ENCODE measurements around the gene GSG1L2. TPM values are rescaled to one million over a fixed set of nuclear protein-coding genes. Genes with fewer than 3 reads are reported as not detected.

The GSG1L2 gene
- total and polyA plus RNA-seq, 2 of the 13 experiments (the other 11 are each of a cell fraction or from before 2014, with no cell fraction given) = not detected

GRCh38 chr17:9810100-9810949, 11.6 kb downstream of the GSG1L2 start:
- in situ Hi-C loops (cut with HindIII; ENCODE audit: extremely low pct_ligation_motif_present, low pct_unique_long_range_greater_than_20kb) (no loop called here), intact Hi-C loops (cut with micrococcal nuclease; ENCODE audit: unreplicated experiment) (no loop called here)
- Histone ChIP-seq H3K4me2 (ENCODE audit: low read depth, low read length) (no peak overlapping the region), H3K79me2 (ENCODE audit: insufficient read depth, low read length) (no peaks in the 10 kb centered on the region), H3K27ac (ENCODE audit: extremely low read length, insufficient read depth, low read length) (no peak overlapping the region), H3K27me3 (ENCODE audit: control insufficient read depth in 1 of 2, insufficient read depth in 2 of 2, low read length in 2 of 2) (peaks cover 0 to 14% of the 10 kb centered on the region in 2 experiments; a peak in 2 of 5 replicates), H3K36me3 (replicated peaks in 1 of 2; ENCODE audit: control insufficient read depth in 1 of 2, insufficient read depth in 2 of 2, low read length in 2 of 2) (no peaks in the 10 kb centered on the region), H3K4me3 (replicated peaks in 1 of 3; ENCODE audit: insufficient read depth in 1 of 3, low read depth in 2 of 3, low read length in 3 of 3) (no peak overlapping the region), H4K20me1 (ENCODE audit: insufficient read depth, low read length) (no peaks in the 10 kb centered on the region), H3K4me1 (ENCODE audit: insufficient read depth, low read length) (no peaks in the 10 kb centered on the region), H3K9ac (ENCODE audit: insufficient read depth, low read depth, low read length) (no peak overlapping the region), H2AFZ (ENCODE audit: low read length) (no peak overlapping the region), H3K9me3 (ENCODE audit: low read length) (no peaks in the 10 kb centered on the region)
- CTCF ChIA-PET (ENCODE audit: low intra/inter-chr PET ratio, low total read pairs) = no interaction called here
- DNase-seq (ENCODE audit: low spot score) = no peak
- POLR2A ChIA-PET = no interaction called here
- BruUV-seq (replicated peaks) = no TSS peak
- FAIRE-seq = no peak
- no peak for ATAC-seq
- no peak for TF ChIP-seq ZNF430 (CRISPR knock-in tag; IDR thresholded peaks at IDR 0.05)
- TF ChIP-seq TP53 (CRISPR knock-in tag; conservative IDR thresholded peaks at IDR 0.05) = no peak
- no peak for TF ChIP-seq SCMH1 (CRISPR knock-in tag; IDR thresholded peaks at IDR 0.05; ENCODE audit: borderline replicate concordance)
- WGBS (ENCODE audit: low lambda C conversion rate) = 20% methylated on average over 3 of the region's 4 CpGs

- H3K79me2 ChIP-seq (ENCODE audit: insufficient read depth, low read length) = no peaks in the 10 kb centered on the region
- no TSS peak for BruUV-seq (replicated peaks)
- no peak for FAIRE-seq
These were observed 12.5 kb downstream of the GSG1L2 start for GRCh38 chr17:9809409-9809808.

More at GRCh38 chr17:9809409-9809808, 12.5 kb downstream of the GSG1L2 start:
- Histone ChIP-seq H2AFZ (ENCODE audit: low read length) (no peak overlapping the region), H3K4me1 (ENCODE audit: insufficient read depth, low read length) (no peaks in the 10 kb centered on the region), H3K27me3 (ENCODE audit: control insufficient read depth in 1 of 2, insufficient read depth in 2 of 2, low read length in 2 of 2) (peaks cover 0 to 14% of the 10 kb centered on the region in 2 experiments; a peak in 2 of 5 replicates), H3K4me2 (ENCODE audit: low read depth, low read length) (no peak overlapping the region), H4K20me1 (ENCODE audit: insufficient read depth, low read length) (no peaks in the 10 kb centered on the region), H3K9ac (ENCODE audit: insufficient read depth, low read depth, low read length) (no peak overlapping the region), H3K27ac (ENCODE audit: extremely low read length, insufficient read depth, low read length) (no peak overlapping the region), H3K4me3 (replicated peaks in 1 of 3; ENCODE audit: insufficient read depth in 1 of 3, low read depth in 2 of 3, low read length in 3 of 3) (no peak overlapping the region), H3K36me3 (replicated peaks in 1 of 2; ENCODE audit: control insufficient read depth in 1 of 2, insufficient read depth in 2 of 2, low read length in 2 of 2) (no peaks in the 10 kb centered on the region), H3K9me3 (ENCODE audit: low read length) (no peaks in the 10 kb centered on the region)
- in situ Hi-C loops (cut with HindIII; ENCODE audit: extremely low pct_ligation_motif_present, low pct_unique_long_range_greater_than_20kb) = no loop called here
- POLR2A ChIA-PET = no interaction called here
- ATAC-seq (no peak), DNase-seq (ENCODE audit: low spot score) (no peak)
- intact Hi-C loops (cut with micrococcal nuclease; ENCODE audit: unreplicated experiment) = no loop called here
- TF ChIP-seq, protein P1, sequence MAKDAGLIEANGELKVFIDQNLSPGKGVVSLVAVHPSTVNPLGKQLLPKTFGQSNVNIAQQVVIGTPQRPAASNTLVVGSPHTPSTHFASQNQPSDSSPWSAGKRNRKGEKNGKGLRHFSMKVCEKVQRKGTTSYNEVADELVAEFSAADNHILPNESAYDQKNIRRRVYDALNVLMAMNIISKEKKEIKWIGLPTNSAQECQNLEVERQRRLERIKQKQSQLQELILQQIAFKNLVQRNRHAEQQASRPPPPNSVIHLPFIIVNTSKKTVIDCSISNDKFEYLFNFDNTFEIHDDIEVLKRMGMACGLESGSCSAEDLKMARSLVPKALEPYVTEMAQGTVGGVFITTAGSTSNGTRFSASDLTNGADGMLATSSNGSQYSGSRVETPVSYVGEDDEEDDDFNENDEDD (CRISPR knock-in tag; IDR thresholded peaks at IDR 0.05; ENCODE audit: borderline replicate concordance) = no peak
- TF ChIP-seq ZNF547 (CRISPR knock-in tag; IDR thresholded peaks at IDR 0.05) (no peak), MAFF (IDR thresholded peaks at IDR 0.05; ENCODE audit: low read depth, low read length) (peak; percentile 69), ZNF607 (CRISPR knock-in tag; IDR thresholded peaks at IDR 0.05; ENCODE audit: borderline replicate concordance) (no peak), MAFK (conservative IDR thresholded peaks at IDR 0.05 in 1 of 2, IDR thresholded peaks at IDR 0.05 in 1 of 2; ENCODE audit: low read length in 2 of 2) (peak; percentile 62 to 77)
- CTCF ChIA-PET (ENCODE audit: low intra/inter-chr PET ratio, low total read pairs) = no interaction called here
- WGBS (ENCODE audit: low lambda C conversion rate) = 28% methylated on average over 8 of the region's 8 CpGs
